ENCODE data around the gene PI4KA.

PI4KA gene

DNA sequence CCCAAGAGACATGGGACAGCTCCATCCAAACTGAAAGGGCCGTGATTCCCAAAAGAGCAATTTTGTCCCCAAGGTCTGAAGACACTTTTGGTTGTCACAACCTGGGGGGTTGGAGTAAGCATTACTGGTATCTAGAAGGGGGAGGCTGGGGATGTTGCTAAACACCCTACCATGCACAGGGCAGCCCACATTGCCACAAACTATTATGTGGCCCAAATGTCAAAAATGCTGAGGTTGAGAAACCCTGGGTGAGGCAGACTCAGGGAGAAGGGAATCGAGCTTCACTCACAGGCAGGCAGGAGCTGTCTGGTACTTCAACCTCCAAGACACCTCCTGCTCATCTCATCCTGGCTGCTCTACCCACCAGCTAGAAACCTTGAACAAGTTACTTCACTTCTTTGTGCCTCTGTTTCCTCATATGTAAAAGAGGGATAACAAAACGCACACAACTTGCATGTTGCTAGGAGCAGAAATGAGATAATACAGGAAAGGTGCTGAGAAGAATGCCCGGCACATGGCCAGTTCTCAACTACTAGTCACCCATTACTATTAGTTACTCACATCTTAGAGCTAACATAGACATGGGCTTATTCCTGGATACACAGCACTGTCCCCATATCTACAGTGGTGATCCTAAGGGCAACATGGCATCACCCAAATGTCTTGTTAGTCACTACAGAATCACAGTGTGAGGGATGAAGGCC lies 75.9 kb downstream of the PI4KA start:
- no peaks in the 10 kb centered on the region for H3K9me3 ChIP-seq (ENCODE audit: control insufficient read depth, insufficient read depth, low read length)
- no peaks in the 10 kb centered on the region for H3K79me2 ChIP-seq (ENCODE audit: control insufficient read depth, low read length)
- H3K4me2 ChIP-seq (ENCODE audit: low read length): no peak overlapping the region
- no peaks in the 10 kb centered on the region for H3K27me3 ChIP-seq (ENCODE audit: control insufficient read depth, low read length)
- H3K36me3 ChIP-seq (ENCODE audit: control insufficient read depth, low read length): peaks cover 18% of the 10 kb centered on the region
- H3F3A ChIP-seq (ENCODE audit: control insufficient read depth, insufficient read depth): no peaks in the 10 kb centered on the region; the same call in 1 of the 2 replicates
- no peaks in the 10 kb centered on the region for H3K9me2 ChIP-seq (replicated peaks; ENCODE audit: control insufficient read depth, low read length)
- no peak overlapping the region for H3K27ac ChIP-seq (ENCODE audit: low read depth, low read length)
- H3K4me3 ChIP-seq (ENCODE audit: low read length): no peak overlapping the region
- TF ChIP-seq, protein P1, sequence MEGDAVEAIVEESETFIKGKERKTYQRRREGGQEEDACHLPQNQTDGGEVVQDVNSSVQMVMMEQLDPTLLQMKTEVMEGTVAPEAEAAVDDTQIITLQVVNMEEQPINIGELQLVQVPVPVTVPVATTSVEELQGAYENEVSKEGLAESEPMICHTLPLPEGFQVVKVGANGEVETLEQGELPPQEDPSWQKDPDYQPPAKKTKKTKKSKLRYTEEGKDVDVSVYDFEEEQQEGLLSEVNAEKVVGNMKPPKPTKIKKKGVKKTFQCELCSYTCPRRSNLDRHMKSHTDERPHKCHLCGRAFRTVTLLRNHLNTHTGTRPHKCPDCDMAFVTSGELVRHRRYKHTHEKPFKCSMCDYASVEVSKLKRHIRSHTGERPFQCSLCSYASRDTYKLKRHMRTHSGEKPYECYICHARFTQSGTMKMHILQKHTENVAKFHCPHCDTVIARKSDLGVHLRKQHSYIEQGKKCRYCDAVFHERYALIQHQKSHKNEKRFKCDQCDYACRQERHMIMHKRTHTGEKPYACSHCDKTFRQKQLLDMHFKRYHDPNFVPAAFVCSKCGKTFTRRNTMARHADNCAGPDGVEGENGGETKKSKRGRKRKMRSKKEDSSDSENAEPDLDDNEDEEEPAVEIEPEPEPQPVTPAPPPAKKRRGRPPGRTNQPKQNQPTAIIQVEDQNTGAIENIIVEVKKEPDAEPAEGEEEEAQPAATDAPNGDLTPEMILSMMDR (IDR thresholded peaks at IDR 0.05; ENCODE audit: low read depth, low read length, poor library complexity, severe bottlenecking): no peak
- no peak for TF ChIP-seq EZH2phosphoT487 (IDR thresholded peaks at IDR 0.05; ENCODE audit: borderline replicate concordance, low read length)
- no peaks in the 10 kb centered on the region for H3K4me1 ChIP-seq (ENCODE audit: control insufficient read depth, low read length)
- 0 out of 2 replicates have a peak, but pooled peaks cover 3% of the 10 kb centered on the region for H4K20me1 ChIP-seq (ENCODE audit: control insufficient read depth, insufficient read depth, low read depth, low read length)

DNA sequence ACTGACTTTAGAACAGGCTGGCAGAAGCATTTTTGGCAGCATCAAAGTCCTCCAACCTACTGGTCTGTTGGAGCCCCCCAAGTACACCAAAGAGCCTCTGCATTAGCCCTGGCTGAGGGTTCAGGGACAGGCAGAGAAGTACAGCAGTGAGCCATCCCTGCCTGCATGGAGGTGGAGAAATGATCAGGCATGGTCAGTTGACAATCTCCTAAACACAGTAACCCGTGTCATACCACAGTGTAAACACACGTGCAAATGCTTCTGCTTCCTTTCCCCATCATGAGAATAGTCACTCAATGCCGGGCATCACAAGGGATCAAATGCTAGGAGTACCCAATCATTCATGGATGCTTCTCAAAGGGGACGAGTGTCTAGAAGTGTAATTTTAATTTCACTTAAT lies 76.5 kb downstream of the PI4KA start:
- no peak overlapping the region for H3K27ac ChIP-seq (ENCODE audit: low read depth, low read length)
- 0 out of 2 replicates have a peak, but pooled peaks cover 3% of the 10 kb centered on the region for H4K20me1 ChIP-seq (ENCODE audit: control insufficient read depth, insufficient read depth, low read depth, low read length)
- H3K4me3 ChIP-seq (ENCODE audit: low read length): no peak overlapping the region
- no peaks in the 10 kb centered on the region for H3K27me3 ChIP-seq (ENCODE audit: control insufficient read depth, low read length)
- peaks cover 11% of the 10 kb centered on the region for H3K36me3 ChIP-seq (ENCODE audit: control insufficient read depth, low read length)
- H3K4me1 ChIP-seq (ENCODE audit: control insufficient read depth, low read length): no peaks in the 10 kb centered on the region
- no peaks in the 10 kb centered on the region for H3K9me2 ChIP-seq (replicated peaks; ENCODE audit: control insufficient read depth, low read length)
- no peak for TF ChIP-seq EZH2phosphoT487 (IDR thresholded peaks at IDR 0.05; ENCODE audit: borderline replicate concordance, low read length)
- TF ChIP-seq, protein P1 (IDR thresholded peaks at IDR 0.05; ENCODE audit: low read depth, low read length, poor library complexity, severe bottlenecking): no peak
- no peaks in the 10 kb centered on the region for H3K79me2 ChIP-seq (ENCODE audit: control insufficient read depth, low read length)
- H3K9me3 ChIP-seq (ENCODE audit: control insufficient read depth, insufficient read depth, low read length): no peaks in the 10 kb centered on the region
- H3K4me2 ChIP-seq (ENCODE audit: low read length): no peak overlapping the region
- no peaks in the 10 kb centered on the region; the same call in 1 of the 2 replicates for H3F3A ChIP-seq (ENCODE audit: control insufficient read depth, insufficient read depth)

DNA sequence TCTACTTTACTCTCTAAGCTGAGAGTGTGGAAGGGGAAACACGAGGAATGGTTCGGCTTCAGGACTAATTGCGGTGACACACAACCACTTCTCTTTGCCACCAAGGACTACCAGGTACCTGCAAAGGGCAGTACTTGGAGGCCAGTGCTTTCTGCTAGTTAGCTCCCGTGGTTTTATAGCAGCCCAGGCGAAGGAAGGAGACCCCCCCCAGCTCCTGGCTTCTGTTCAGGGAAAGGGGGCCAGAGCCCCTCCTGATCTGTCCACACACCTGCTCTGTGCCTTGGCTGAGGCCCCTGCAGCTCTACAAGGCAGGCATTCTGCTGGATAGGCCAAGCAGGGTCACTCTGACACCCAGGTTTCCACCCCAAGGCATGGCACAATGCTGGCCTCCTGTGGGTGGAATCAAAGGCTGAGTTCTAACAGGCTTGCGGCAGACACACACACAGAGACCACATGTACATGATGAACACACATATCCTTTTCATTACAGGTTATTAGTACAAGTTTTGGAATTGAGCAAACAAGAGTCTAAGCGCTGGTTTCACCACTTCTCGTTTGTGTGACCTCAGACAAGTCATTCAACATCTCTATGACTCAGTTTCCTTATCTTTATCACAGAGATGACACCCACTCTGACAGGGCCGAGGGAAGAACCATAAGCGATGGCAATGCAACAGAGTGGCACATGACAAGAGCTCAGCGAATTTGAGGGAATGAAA lies 77.2 kb downstream of the PI4KA start:
- peaks cover 11% of the 10 kb centered on the region for H3K36me3 ChIP-seq (ENCODE audit: control insufficient read depth, low read length)

More for the DNA sequence above, 77.2 kb downstream of the PI4KA start:
- no peak for TF ChIP-seq EZH2phosphoT487 (IDR thresholded peaks at IDR 0.05; ENCODE audit: borderline replicate concordance, low read length)
- TF ChIP-seq, protein P1 (IDR thresholded peaks at IDR 0.05; ENCODE audit: low read depth, low read length, poor library complexity, severe bottlenecking): no peak
- Histone ChIP-seq H3K9me3 (ENCODE audit: control insufficient read depth, insufficient read depth, low read length) (no peaks in the 10 kb centered on the region), H3K4me3 (ENCODE audit: low read length) (no peak overlapping the region), H3K27ac (ENCODE audit: low read depth, low read length) (no peak overlapping the region), H3K27me3 (ENCODE audit: control insufficient read depth, low read length) (no peaks in the 10 kb centered on the region), H3F3A (ENCODE audit: control insufficient read depth, insufficient read depth) (no peaks in the 10 kb centered on the region; the same call in 1 of the 2 replicates), H3K4me1 (ENCODE audit: control insufficient read depth, low read length) (no peaks in the 10 kb centered on the region), H4K20me1 (ENCODE audit: control insufficient read depth, insufficient read depth, low read depth, low read length) (0 out of 2 replicates have a peak, but pooled peaks cover 3% of the 10 kb centered on the region), H3K4me2 (ENCODE audit: low read length) (no peak overlapping the region), H3K9me2 (replicated peaks; ENCODE audit: control insufficient read depth, low read length) (no peaks in the 10 kb centered on the region), H3K79me2 (ENCODE audit: control insufficient read depth, low read length) (no peaks in the 10 kb centered on the region)
